OCI-LY7 (cell line): ENCODE results near the gene TYMP. TPM values are rescaled to one million over a fixed set of nuclear protein-coding genes. Genes with fewer than 3 reads are reported as not detected.

ENCODE experiments used
- BruUV-seq: library from RNA; stranded (reverse); fragments of 400-500 nt; replicated peaks from 2 replicates; lab custom pipeline; 2021; lab: Mats Ljungman, UMichigan
- CTCF ChIA-PET: fragments of 300-600 bp; sonication (Branson Sonifier 250); formaldehyde crosslinking; loops from one replicate; lab custom pipeline; 2022; ENCODE audit warnings: antibody characterized with exemption; ENCODE audit not compliant: unreplicated experiment; lab: Charles Lee
- POLR2A ChIA-PET: fragments of 300-600 bp; sonication (Branson Sonifier 250); formaldehyde crosslinking; loops from one replicate; lab custom pipeline; 2022; ENCODE audit warnings: antibody characterized with exemption; lab: Charles Lee
- DNase-seq: peaks from one replicate; pipeline ENCODE4 v3.0.0-alpha.2; 2015; ENCODE audit warnings: low spot score
- H2AFZ ChIP-seq: fragments of 200-600 bp; sonication (generic), shearing (Covaris generic); 2 replicates; pipeline ENCODE4 v1.6.1; 2014; ENCODE audit warnings: mild to moderate bottlenecking, antibody characterized with exemption, low read length, moderate library complexity
- H3K27ac ChIP-seq: fragments of 200-600 bp; sonication (generic); 2 replicates; pipeline ENCODE4 v1.5.1; 2014; ENCODE audit warnings: mixed run types, low read depth, mild to moderate bottlenecking, moderate library complexity, low read length, inconsistent platforms; ENCODE audit not compliant: poor library complexity, severe bottlenecking
- H3K36me3 ChIP-seq: fragments of 200-600 bp; sonication (generic); 2 replicates; pipeline ENCODE4 v1.6.1; 2014; ENCODE audit warnings: mild to moderate bottlenecking, antibody characterized with exemption, low read length, moderate library complexity, mixed read lengths; ENCODE audit not compliant: insufficient read depth
- H3K4me1 ChIP-seq: fragments of 200-600 bp; sonication (generic); 2 replicates; pipeline ENCODE4 v1.5.1; 2014; ENCODE audit warnings: mild to moderate bottlenecking, low read length; ENCODE audit not compliant: insufficient read depth, poor library complexity, severe bottlenecking
- H3K4me2 ChIP-seq: fragments of 200-600 bp; sonication (generic); 2 replicates; pipeline ENCODE4 v1.6.1; 2014; ENCODE audit warnings: mild to moderate bottlenecking, low read length
- H3K4me3 ChIP-seq: fragments of 200-600 bp; sonication (generic); 2 replicates; pipeline ENCODE4 v1.5.1; 2014; ENCODE audit warnings: mild to moderate bottlenecking, low read depth, low read length; ENCODE audit not compliant: poor library complexity, severe bottlenecking
- H3K79me2 ChIP-seq: fragments of 200-600 bp; sonication (generic); 2 replicates; pipeline ENCODE4 v1.6.1; 2016; ENCODE audit warnings: low read depth, mild to moderate bottlenecking, low read length, moderate library complexity, mixed read lengths; ENCODE audit not compliant: insufficient read depth
- H3K9me2 ChIP-seq: fragments of 200-600 bp; sonication (generic); 2 replicates; pipeline ENCODE4 v1.6.1; 2016; ENCODE audit warnings: mild to moderate bottlenecking, low read length, mixed read lengths; ENCODE audit not compliant: insufficient read depth
- H3K9me3 ChIP-seq: fragments of 200-600 bp; sonication (generic); 2 replicates; pipeline ENCODE4 v1.6.1; 2014; ENCODE audit warnings: mild to moderate bottlenecking, mixed run types, low read length, mixed read lengths
- H4K20me1 ChIP-seq: fragments of 200-600 bp; sonication (generic); 2 replicates; pipeline ENCODE4 v1.6.1; 2014; ENCODE audit warnings: mild to moderate bottlenecking, antibody characterized with exemption, low read length, moderate library complexity, mixed read lengths; ENCODE audit not compliant: insufficient read depth
- EZH2phosphoT487 ChIP-seq: fragments of 200-600 bp; sonication (generic); IDR thresholded peaks from 2 replicates; pipeline ENCODE4 v1.6.1; 2018; ENCODE audit warnings: low read depth, borderline replicate concordance, mild to moderate bottlenecking, mixed run types, antibody characterized with exemption, low read length, moderate library complexity, mixed read lengths
- intact Hi-C: fragments of 100-400 bp; cut with micrococcal nuclease; formaldehyde crosslinking; loops from one replicate; pipeline ENCODE4 v1.10.0; 2022; ENCODE audit not compliant: unreplicated experiment
- total RNA-seq, 2 experiments: library from RNA; depleted of rRNA in 1 of 2; stranded (reverse); fragments of >200 nt in 1 of 2; shearing (Covaris generic) in 1 of 2; gene quantifications; 2 replicates each; pipeline ENCODE4 v1.2.3, GENCODE V29; 2014 to 2022
- TF ChIP-seq, protein P1 (sequence below): fragments of 200-600 bp; sonication (generic); conservative IDR thresholded peaks from 2 replicates; pipeline ENCODE4 v1.5.1; 2014; ENCODE audit warnings: mild to moderate bottlenecking, antibody characterized with exemption, low read length, moderate library complexity, mixed read lengths

Gene TYMP
- total RNA-seq, 2 experiments from 2014 or later = 3.9 to 4.0 TPM

DNA sequence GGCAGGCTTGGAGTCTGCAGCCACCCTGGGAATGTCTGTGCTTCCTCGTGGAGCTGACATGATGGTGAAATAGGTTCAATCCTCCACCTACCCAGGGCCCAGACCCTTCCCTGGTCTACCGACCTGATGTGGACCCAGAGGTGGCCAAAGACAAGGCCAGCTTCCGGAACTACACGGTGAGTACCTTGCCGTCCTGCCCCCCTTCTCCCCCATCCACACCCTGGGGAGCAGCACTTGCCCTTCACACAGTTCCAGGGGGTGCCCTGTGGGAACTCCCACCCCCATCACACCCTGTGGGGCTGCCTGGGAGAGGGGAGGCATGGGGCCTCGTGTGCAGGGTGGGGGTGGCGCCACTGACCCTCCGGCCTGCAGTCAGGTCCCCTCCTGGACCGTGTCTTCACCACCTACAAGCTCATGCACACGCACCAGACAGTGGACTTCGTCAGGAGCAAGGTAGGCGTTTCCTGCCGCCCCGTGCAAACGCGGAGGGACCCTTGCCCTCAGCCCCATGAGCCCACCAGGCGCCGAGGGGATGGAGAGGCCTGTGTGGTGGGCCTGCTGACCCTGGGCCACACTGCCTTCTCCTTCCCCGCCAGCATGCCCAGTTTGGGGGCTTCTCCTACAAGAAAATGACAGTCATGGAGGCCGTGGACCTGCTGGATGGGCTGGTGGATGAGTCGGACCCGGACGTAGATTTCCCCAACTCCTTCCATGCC, 42.4 kb downstream of the TYMP start:
- peaks cover 18% of the 10 kb centered on the region for H3K4me1 ChIP-seq
- H3K4me3 ChIP-seq = no peak overlapping the region
- H3K9me3 ChIP-seq = no peaks in the 10 kb centered on the region
- TF ChIP-seq, protein P1, sequence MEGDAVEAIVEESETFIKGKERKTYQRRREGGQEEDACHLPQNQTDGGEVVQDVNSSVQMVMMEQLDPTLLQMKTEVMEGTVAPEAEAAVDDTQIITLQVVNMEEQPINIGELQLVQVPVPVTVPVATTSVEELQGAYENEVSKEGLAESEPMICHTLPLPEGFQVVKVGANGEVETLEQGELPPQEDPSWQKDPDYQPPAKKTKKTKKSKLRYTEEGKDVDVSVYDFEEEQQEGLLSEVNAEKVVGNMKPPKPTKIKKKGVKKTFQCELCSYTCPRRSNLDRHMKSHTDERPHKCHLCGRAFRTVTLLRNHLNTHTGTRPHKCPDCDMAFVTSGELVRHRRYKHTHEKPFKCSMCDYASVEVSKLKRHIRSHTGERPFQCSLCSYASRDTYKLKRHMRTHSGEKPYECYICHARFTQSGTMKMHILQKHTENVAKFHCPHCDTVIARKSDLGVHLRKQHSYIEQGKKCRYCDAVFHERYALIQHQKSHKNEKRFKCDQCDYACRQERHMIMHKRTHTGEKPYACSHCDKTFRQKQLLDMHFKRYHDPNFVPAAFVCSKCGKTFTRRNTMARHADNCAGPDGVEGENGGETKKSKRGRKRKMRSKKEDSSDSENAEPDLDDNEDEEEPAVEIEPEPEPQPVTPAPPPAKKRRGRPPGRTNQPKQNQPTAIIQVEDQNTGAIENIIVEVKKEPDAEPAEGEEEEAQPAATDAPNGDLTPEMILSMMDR = no peak
- no peak for TF ChIP-seq EZH2phosphoT487
- no peak for DNase-seq
- no peak overlapping the region; the same call in 1 of the 2 replicates for H3K4me2 ChIP-seq
- H3K79me2 ChIP-seq = no peaks in the 10 kb centered on the region
- H3K36me3 ChIP-seq = no peaks in the 10 kb centered on the region
- intact Hi-C loops = no loop called here
- no peaks in the 10 kb centered on the region for H4K20me1 ChIP-seq
- no peak overlapping the region for H3K27ac ChIP-seq
- ChIA-PET POLR2A (no interaction called here), CTCF (no interaction called here)
- H3K9me2 ChIP-seq = no peaks in the 10 kb centered on the region
- BruUV-seq = no TSS peak
- H2AFZ ChIP-seq = no peak overlapping the region

DNA sequence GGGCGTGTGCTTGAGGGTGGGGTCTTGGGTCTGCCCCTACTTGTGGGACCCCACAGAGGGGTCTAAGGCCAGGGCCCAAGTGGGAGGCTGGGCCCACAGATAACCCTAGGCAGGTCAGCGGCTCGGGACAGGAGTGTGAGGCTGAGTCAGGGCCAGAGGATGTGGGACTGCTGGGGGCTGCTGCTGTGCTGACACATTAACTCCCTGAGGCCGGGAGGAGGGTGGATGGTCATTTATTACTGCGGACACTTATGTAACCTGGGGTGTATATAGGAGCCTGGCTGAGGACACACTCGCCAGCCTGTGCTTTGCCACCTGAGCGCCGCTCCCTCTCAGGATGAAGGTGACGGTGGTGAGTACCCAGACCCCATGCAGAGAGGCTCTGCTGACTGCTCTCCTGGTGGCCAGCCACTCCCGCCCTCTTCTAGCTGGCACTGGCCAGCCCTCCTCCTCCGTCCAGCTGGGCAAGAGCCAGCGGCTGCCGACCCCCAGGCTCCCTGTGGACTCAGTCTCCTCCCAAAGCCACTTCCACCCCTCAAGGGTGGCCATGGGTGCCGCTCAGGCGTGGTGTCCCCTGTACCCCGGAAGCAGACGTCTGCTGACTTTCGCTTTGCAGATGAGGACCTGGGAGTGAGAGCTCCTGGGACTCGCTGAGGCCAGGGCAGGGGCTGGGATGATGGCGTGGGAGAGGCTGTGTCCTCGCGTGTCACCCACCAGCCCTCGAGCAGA, 43.1 kb downstream of the TYMP start, which contains the start of gene MIOX:
Gene MIOX (plus strand): TSS at position 299 of the 729 bp plus-strand sequence. CDS start 39 bp downstream, at position 338.
- ChIA-PET POLR2A (no interaction called here), CTCF (no interaction called here)
- Histone ChIP-seq H3K4me2 (no peak within 1 kb of the TSS; the same call in 1 of the 2 replicates), H4K20me1 (no peaks in the 10 kb centered on the region), H3K4me3 (no peak within 1 kb of the TSS), H3K9me3 (no peaks in the 10 kb centered on the region), H3K4me1 (peaks cover 18% of the 10 kb centered on the region), H2AFZ (no peak within 1 kb of the TSS), H3K79me2 (no peaks in the 10 kb centered on the region), H3K9me2 (no peaks in the 10 kb centered on the region), H3K27ac (no peak within 1 kb of the TSS), H3K36me3 (no peaks in the 10 kb centered on the region)
- DNase-seq = no peak
- BruUV-seq = no TSS peak
- TF ChIP-seq, protein P1 = no peak
- no peak for TF ChIP-seq EZH2phosphoT487
- intact Hi-C loops = no loop called here
